Tibial nerve (tissue), 4 donors: ENCODE results near the gene BCL2L13. TPM values are rescaled to one million over a fixed set of nuclear protein-coding genes. Genes with fewer than 3 reads are reported as not detected.
"Not testable (repeated sequence)": the region's sequence is repeated elsewhere in the genome, so short reads cannot be mapped to it uniquely, and the experiment has no call there.

Source experiments
- DNase-seq, 2 donors: peaks; one replicate each; pipeline ENCODE4 v3.0.0-alpha.2; 2019; ENCODE audit warnings: low spot score in 2 of 2
- H3K27ac ChIP-seq, 4 donors: fragments of 200-600 bp; sonication (generic) in 3 of 4; one replicate each; pipeline ENCODE4 v1.5.1; 2017 to 2019; ENCODE audit warnings: mild to moderate bottlenecking in 1 of 4
- H3K27me3 ChIP-seq, 2 donors: fragments of 200-600 bp; sonication (generic) in 1 of 2; one replicate each; pipeline versions ENCODE4 v1.5.1 to v1.6.0; 2017 to 2019
- H3K36me3 ChIP-seq, 3 donors: fragments of 200-600 bp; sonication (generic); one replicate each; pipeline ENCODE4 v1.5.1; 2018 to 2019
- H3K4me1 ChIP-seq, 4 donors: fragments of 200-600 bp; sonication (generic) in 3 of 4; one replicate each; pipeline ENCODE4 v1.5.1; 2017 to 2019
- H3K4me3 ChIP-seq, 4 donors: fragments of 200-600 bp; sonication (generic) in 3 of 4; one replicate each; pipeline ENCODE4 v1.5.1; 2017 to 2019; ENCODE audit warnings: mild to moderate bottlenecking in 1 of 4, moderate library complexity in 1 of 4
- H3K9me3 ChIP-seq, 4 donors: fragments of 200-600 bp; sonication (generic) in 3 of 4; one replicate each; pipeline ENCODE4 v1.5.1; 2017 to 2019
- EP300 ChIP-seq, 2 donors: sonication (generic); formaldehyde crosslinking; IDR thresholded peaks; one replicate each; pipeline ENCODE4 v1.6.1; 2017; ENCODE audit warnings: antibody characterized with exemption in 2 of 2, mild to moderate bottlenecking in 1 of 2
- POLR2A ChIP-seq, 2 donors: fragments of 450-650 bp; IDR thresholded peaks; one replicate each; pipeline ENCODE4 v1.6.1; 2017; ENCODE audit warnings: antibody characterized with exemption in 2 of 2, mild to moderate bottlenecking in 2 of 2, moderate library complexity in 2 of 2
- WGBS, 2 donors: methylation state at CpG; one replicate each; pipeline ENCODE4 v1.1.5; 2018; 5-methylcytosine and 5-hydroxymethylcytosine counted together
- total RNA-seq, 4 donors: library from RNA; depleted of rRNA; stranded (reverse); fragments of >200 nt; gene quantifications; one replicate each; pipeline ENCODE4 v1.1.0, GENCODE V29; 2016
- TF ChIP-seq, protein P1 (sequence below), 5 experiments: fragments of 200-600 bp in 3 of 5; fragments of 450-650 bp in 2 of 5; sonication (generic) in 3 of 5; IDR thresholded peaks; one replicate each; pipeline ENCODE4 v1.5.1; 2016 to 2019; ENCODE audit warnings: antibody characterized with exemption in 5 of 5, mild to moderate bottlenecking in 3 of 5, moderate library complexity in 2 of 5

BCL2L13 gene
- total RNA-seq, 4 donors from 2014 or later = 47.4 to 74.7 (median 60.9) TPM

- TF ChIP-seq POLR2A (IDR thresholded peaks at IDR 0.05) = no peak
- TF ChIP-seq, protein P1, sequence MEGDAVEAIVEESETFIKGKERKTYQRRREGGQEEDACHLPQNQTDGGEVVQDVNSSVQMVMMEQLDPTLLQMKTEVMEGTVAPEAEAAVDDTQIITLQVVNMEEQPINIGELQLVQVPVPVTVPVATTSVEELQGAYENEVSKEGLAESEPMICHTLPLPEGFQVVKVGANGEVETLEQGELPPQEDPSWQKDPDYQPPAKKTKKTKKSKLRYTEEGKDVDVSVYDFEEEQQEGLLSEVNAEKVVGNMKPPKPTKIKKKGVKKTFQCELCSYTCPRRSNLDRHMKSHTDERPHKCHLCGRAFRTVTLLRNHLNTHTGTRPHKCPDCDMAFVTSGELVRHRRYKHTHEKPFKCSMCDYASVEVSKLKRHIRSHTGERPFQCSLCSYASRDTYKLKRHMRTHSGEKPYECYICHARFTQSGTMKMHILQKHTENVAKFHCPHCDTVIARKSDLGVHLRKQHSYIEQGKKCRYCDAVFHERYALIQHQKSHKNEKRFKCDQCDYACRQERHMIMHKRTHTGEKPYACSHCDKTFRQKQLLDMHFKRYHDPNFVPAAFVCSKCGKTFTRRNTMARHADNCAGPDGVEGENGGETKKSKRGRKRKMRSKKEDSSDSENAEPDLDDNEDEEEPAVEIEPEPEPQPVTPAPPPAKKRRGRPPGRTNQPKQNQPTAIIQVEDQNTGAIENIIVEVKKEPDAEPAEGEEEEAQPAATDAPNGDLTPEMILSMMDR (IDR thresholded peaks at IDR 0.05) = no peak
- TF ChIP-seq EP300 (IDR thresholded peaks at IDR 0.05) = no peak
- peaks cover 0 to 27% (median 10%) of the 10 kb centered on the region in 4 donors for H3K4me1 ChIP-seq
- H3K27ac ChIP-seq = no peak overlapping the region
- no peak for DNase-seq
- H3K36me3 ChIP-seq = peaks cover 0 to 13% (median 0%) of the 10 kb centered on the region in 3 donors
- 66 to 82% methylated on average over 3 of the region's 3 CpGs for WGBS, 2 donors
- no peaks in the 10 kb centered on the region for H3K9me3 ChIP-seq
- no peaks in the 10 kb centered on the region for H3K27me3 ChIP-seq
- H3K4me3 ChIP-seq = no peak overlapping the region
Measured at GRCh38 chr22:17641269-17641668, 2.7 kb downstream of the BCL2L13 start.

DNA sequence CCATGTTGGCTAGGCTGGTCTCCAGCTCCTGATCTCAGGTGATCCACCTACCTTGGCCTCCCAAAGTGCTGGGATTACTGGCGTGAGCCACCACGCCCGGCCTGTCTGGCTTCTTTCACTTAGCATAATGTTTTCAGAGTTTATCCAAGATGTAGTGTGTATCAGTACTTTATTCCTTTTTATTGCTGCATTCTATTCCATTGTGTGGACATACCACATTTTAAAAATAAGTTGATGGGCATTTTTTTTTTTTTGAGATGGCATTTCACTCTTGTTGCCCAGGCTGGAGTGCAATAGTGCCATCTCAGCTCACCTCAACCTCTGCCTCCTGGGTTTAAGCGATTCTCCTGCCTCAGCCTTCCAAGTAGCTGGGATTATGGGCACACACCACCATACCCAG lies 3.8 kb downstream of the BCL2L13 start:
- WGBS, 2 donors = 95 to 100% methylated on average over 4 of the region's 4 CpGs
- not testable (repeated sequence) for DNase-seq, H3K9me3 ChIP-seq, H3K27me3 ChIP-seq, H3K27ac ChIP-seq, H3K4me3 ChIP-seq
- Histone ChIP-seq H3K4me1 (peaks cover 0 to 26% (median 10%) of the 10 kb centered on the region in 4 donors), H3K36me3 (peaks cover 0 to 13% (median 0%) of the 10 kb centered on the region in 3 donors)

GRCh38 chr22:17647452-17647851 lies 8.9 kb downstream of the BCL2L13 start:
- WGBS, 2 donors = 90 to 94% methylated on average over 5 of the region's 5 CpGs
- Histone ChIP-seq H3K4me1 (peaks cover 0 to 3% (median 0%) of the 10 kb centered on the region in 4 donors), H3K27ac (no peak overlapping the region), H3K36me3 (peaks cover 0 to 5% (median 0%) of the 10 kb centered on the region in 3 donors), H3K9me3 (no peaks in the 10 kb centered on the region), H3K27me3 (no peaks in the 10 kb centered on the region), H3K4me3 (no peak overlapping the region)
- no peak for DNase-seq
- TF ChIP-seq, protein P1 (IDR thresholded peaks at IDR 0.05) = no peak
- no peak for TF ChIP-seq POLR2A (IDR thresholded peaks at IDR 0.05)

DNA sequence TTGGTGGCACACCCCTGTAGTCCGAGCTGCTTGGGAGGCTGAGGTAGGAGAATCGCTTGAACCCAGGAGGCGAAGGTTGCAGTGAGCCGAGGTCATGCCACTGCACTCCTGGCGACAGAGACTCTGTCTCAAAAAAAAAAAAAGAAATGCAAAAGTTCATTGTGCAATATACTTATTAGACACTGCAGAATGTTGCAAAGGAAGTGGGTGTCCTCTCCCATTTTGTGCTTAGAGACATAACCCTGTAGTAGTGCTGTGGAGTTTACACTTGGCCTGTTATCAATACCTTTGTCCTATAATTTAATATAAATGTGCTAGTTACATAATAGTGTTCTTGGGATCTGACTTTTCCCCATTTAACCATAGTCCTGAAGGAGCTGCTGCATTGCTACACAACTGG lies 9.4 kb downstream of the BCL2L13 start:
- Histone ChIP-seq H3K27ac (no peak overlapping the region), H3K4me1 (peaks cover 0 to 3% (median 0%) of the 10 kb centered on the region in 4 donors), H3K9me3 (no peaks in the 10 kb centered on the region), H3K4me3 (no peak overlapping the region), H3K27me3 (no peaks in the 10 kb centered on the region), H3K36me3 (no peaks in the 10 kb centered on the region)
- TF ChIP-seq EP300 (IDR thresholded peaks at IDR 0.05) (no peak), POLR2A (IDR thresholded peaks at IDR 0.05) (no peak)
- TF ChIP-seq, protein P1 (IDR thresholded peaks at IDR 0.05) = no peak
- DNase-seq = no peak
- WGBS, 2 donors = 85 to 86% methylated on average over 5 of the region's 5 CpGs

DNA sequence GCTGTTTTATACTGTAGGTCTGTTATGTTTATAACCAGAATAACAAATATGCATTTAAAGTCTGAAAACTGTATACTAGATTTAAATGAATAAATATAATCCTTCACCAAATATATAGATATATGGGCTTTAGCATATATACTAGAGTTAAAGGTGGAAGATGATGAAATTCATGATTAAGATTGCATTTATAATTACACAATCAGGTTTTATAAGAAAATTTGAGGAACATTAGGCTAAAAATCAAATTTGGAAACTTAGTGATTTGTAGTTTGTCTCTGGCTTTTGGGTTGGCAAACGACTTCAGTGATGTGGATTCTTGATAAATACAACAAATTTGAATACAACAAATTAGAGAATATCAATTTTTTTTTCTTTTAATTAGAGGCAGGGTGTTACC lies 10.0 kb downstream of the BCL2L13 start:
- TF ChIP-seq POLR2A (IDR thresholded peaks at IDR 0.05) = no peak
- no peak for TF ChIP-seq EP300 (IDR thresholded peaks at IDR 0.05)
- TF ChIP-seq, protein P1 (IDR thresholded peaks at IDR 0.05) = no peak
- Histone ChIP-seq H3K4me3 (no peak overlapping the region), H3K36me3 (no peaks in the 10 kb centered on the region), H3K4me1 (peaks cover 0 to 3% (median 0%) of the 10 kb centered on the region in 4 donors), H3K27me3 (no peaks in the 10 kb centered on the region), H3K27ac (no peak overlapping the region), H3K9me3 (no peaks in the 10 kb centered on the region)
- DNase-seq = no peak
- 59 to 75% methylated on average over 1 of the region's 1 CpG for WGBS, 2 donors

- WGBS, 2 donors = 88% methylated on average over 3 of the region's 3 CpGs
Measured at GRCh38 chr22:17655289-17655688, 16.7 kb downstream of the BCL2L13 start.

More at GRCh38 chr22:17655289-17655688, 16.7 kb downstream of the BCL2L13 start:
- TF ChIP-seq, protein P1 (IDR thresholded peaks at IDR 0.05) = no peak
- TF ChIP-seq EP300 (IDR thresholded peaks at IDR 0.05) (no peak), POLR2A (IDR thresholded peaks at IDR 0.05) (no peak)
- no peak for DNase-seq
- H3K27ac ChIP-seq = no peak overlapping the region
- H3K36me3 ChIP-seq = peaks cover 0 to 34% (median 8%) of the 10 kb centered on the region in 3 donors
- H3K4me1 ChIP-seq = no peaks in the 10 kb centered on the region
- no peaks in the 10 kb centered on the region for H3K9me3 ChIP-seq
- H3K4me3 ChIP-seq = no peak overlapping the region
- H3K27me3 ChIP-seq = no peaks in the 10 kb centered on the region
